ENCODE data around the gene UBE2J2. TPM values are rescaled to one million over a fixed set of nuclear protein-coding genes. Genes with fewer than 3 reads are reported as not detected.
A peak's percentile ranks its signal among the peaks of the same experiment; 100 is the strongest.

UBE2J2 gene
- total and polyA plus RNA-seq, 4 donors, result 36.0 to 57.4 (median 47.1) TPM

DNA sequence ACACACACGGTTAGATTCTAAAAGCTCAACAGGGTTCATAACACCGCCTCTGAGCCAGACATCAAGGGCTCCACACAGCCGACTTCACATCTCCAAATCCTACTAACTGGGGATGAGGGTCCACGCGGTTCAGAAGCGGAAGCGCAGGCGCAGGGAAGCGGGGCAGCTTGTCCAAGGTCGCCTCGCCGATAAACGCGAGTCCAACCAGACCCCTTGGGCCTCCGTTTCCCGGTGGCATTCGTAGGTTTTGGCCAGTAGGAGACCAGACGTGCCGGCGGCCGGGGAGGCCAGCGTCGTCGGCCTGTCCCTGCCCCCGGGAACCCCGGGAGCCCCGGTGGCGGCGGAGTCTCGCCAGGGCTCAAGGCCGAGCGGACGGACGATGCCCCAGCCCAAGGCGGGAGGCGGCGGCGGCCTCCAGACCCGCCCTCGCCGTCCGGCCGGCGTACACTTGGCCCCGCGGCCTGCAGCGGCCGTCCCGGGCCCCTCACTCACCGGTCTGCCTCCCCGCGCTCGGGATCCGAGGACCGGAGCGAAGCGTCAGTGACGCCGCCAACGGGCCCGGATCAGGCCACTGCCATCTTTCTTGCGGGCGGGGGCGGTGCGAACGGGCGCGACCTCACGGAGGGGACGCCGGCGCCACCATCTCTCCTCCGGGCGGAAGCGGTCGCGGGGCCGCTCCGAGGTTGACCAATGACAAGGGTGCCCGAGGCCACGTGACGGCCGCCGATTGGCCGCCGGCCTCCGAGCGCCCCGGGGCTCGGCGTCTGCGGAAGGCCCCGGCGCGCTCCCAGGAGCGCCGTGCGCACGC is 42.0 kb downstream of the UBE2J2 start, which contains the start of gene SDF4:
TSS of gene SDF4 (minus strand) at position 602 of the 808 bp plus-strand sequence. CDS start 3,229 bp downstream, outside the sequence.
- 1% methylated on average over 69 to 99 of the region's 99 CpGs for WGBS, 2 donors
- H3K27me3 ChIP-seq (ENCODE audit: control insufficient read depth in 3 of 3, insufficient read depth in 3 of 3, low read length in 2 of 3), result no peaks in the 10 kb centered on the region

DNA sequence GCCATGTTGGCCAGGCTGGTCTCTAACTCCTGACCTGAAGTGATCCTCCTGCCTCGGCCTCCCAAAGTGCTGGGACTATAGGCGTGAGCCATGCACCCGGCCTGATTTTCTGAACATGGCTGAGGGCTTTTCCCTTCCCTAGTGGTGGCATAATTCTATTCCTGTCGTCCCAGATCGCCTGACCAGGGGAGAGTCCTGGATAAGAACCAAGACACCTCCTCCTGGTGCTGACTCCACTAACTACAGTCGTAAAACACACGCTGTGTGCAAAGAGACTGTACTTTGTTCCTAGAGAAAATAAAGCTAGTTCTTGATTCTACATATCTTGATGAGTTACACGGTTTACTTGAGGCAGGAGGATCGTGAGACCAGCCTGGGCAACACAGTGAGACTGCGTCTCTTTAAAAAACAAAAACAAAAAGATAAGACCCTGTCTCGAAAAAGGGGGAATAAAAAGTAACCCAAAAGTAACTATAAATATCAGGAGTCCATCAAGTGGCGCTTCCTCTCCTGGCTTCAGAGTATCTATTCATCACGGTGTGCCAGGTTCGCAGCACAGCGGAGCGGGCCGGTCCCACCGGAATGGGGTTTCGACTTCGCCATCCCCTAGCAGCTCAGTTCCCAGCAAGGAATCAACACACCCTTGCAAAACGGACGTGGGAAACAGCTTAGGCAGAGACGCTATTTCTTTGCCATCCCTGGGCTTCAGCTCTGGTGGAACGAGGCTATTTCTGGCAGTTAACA is 42.8 kb downstream of the UBE2J2 start:
- peaks cover 0 to 32% (median 3%) of the 10 kb centered on the region in 4 donors for H3K36me3 ChIP-seq (ENCODE audit: control insufficient read depth in 4 of 4, insufficient read depth in 4 of 4, low read length in 4 of 4)
- peak overlapping the region; percentile 91 to 97 for H3K27ac ChIP-seq (ENCODE audit: low read depth in 1 of 2, low read length in 1 of 2)
- H3K4me3 ChIP-seq, result peak overlapping the region; percentile 93
- no peak for DNase-seq
- ATAC-seq (ENCODE audit: insufficient read depth, low FRiP score), result no peak
- H3K9me3 ChIP-seq (ENCODE audit: control insufficient read depth in 4 of 4, insufficient read depth in 3 of 4, low read length in 3 of 4), result peaks cover 0 to 6% (median 0%) of the 10 kb centered on the region in 4 donors
- H3K27me3 ChIP-seq (ENCODE audit: control insufficient read depth in 3 of 3, insufficient read depth in 3 of 3, low read length in 2 of 3), result no peaks in the 10 kb centered on the region
- WGBS, 2 donors, result 13 to 19% methylated on average over 24 of the region's 24 CpGs
- TF ChIP-seq, protein P1, sequence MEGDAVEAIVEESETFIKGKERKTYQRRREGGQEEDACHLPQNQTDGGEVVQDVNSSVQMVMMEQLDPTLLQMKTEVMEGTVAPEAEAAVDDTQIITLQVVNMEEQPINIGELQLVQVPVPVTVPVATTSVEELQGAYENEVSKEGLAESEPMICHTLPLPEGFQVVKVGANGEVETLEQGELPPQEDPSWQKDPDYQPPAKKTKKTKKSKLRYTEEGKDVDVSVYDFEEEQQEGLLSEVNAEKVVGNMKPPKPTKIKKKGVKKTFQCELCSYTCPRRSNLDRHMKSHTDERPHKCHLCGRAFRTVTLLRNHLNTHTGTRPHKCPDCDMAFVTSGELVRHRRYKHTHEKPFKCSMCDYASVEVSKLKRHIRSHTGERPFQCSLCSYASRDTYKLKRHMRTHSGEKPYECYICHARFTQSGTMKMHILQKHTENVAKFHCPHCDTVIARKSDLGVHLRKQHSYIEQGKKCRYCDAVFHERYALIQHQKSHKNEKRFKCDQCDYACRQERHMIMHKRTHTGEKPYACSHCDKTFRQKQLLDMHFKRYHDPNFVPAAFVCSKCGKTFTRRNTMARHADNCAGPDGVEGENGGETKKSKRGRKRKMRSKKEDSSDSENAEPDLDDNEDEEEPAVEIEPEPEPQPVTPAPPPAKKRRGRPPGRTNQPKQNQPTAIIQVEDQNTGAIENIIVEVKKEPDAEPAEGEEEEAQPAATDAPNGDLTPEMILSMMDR (IDR thresholded peaks at IDR 0.05; ENCODE audit: control extremely low read depth, extremely low read depth), result no peak
- peak overlapping the region in 1 of 2 donors; percentile 56 for H3K9ac ChIP-seq (ENCODE audit: insufficient read depth in 1 of 2, low read length in 2 of 2)
- H3K4me1 ChIP-seq (ENCODE audit: control insufficient read depth in 5 of 5, insufficient read depth in 5 of 5, low read length in 5 of 5), result peaks cover 0 to 19% (median 7%) of the 10 kb centered on the region in 5 donors

More for the DNA sequence above, 42.0 kb downstream of the UBE2J2 start, which contains the start of gene SDF4:
- peaks cover 0 to 25% (median 3%) of the 10 kb centered on the region in 4 donors for H3K36me3 ChIP-seq (ENCODE audit: control insufficient read depth in 4 of 4, insufficient read depth in 4 of 4, low read length in 4 of 4)
- peaks cover 0 to 19% (median 7%) of the 10 kb centered on the region in 5 donors for H3K4me1 ChIP-seq (ENCODE audit: control insufficient read depth in 5 of 5, insufficient read depth in 5 of 5, low read length in 5 of 5)
- H3K9me3 ChIP-seq (ENCODE audit: control insufficient read depth in 4 of 4, insufficient read depth in 3 of 4, low read length in 3 of 4), result peaks cover 0 to 6% (median 0%) of the 10 kb centered on the region in 4 donors
- TF ChIP-seq, protein P1 (IDR thresholded peaks at IDR 0.05; ENCODE audit: control extremely low read depth, extremely low read depth), result no peak
- peak within 1 kb of the TSS in 1 of 2 donors; percentile 56 for H3K9ac ChIP-seq (ENCODE audit: insufficient read depth in 1 of 2, low read length in 2 of 2)
- DNase-seq (peak; percentile 97 to 99 (median 97)), ATAC-seq (ENCODE audit: insufficient read depth, low FRiP score) (peak; percentile 96)
- H3K27ac ChIP-seq (ENCODE audit: low read depth in 1 of 2, low read length in 1 of 2), result peak within 1 kb of the TSS; percentile 91 to 97
- H3K4me3 ChIP-seq, result peak within 1 kb of the TSS; percentile 93

DNA sequence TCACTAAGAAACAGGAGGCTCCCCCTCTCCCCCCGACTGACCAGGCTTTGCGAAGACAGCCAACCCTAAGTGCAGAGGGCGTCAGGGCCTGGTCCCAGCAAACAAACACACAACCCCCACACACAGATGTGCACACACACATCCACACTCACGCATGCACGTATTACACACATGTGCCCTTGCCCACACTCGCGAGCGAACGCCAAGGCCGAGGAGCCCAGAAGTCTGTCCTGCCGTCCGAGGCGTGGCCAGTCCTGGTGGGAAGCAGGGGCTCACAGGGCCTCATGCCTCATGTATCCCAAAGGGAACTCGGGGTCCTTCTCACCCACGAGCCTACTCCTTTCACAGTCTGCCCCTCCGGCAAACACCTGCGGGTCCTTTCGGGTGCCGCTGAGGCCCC is 43.9 kb downstream of the UBE2J2 start:
- H3K27ac ChIP-seq (ENCODE audit: low read depth in 1 of 2, low read length in 1 of 2), result no peak overlapping the region
- peaks cover 0 to 19% (median 7%) of the 10 kb centered on the region in 5 donors for H3K4me1 ChIP-seq (ENCODE audit: control insufficient read depth in 5 of 5, insufficient read depth in 5 of 5, low read length in 5 of 5)
- TF ChIP-seq, protein P1 (IDR thresholded peaks at IDR 0.05; ENCODE audit: control extremely low read depth, extremely low read depth), result no peak
- H3K9me3 ChIP-seq (ENCODE audit: control insufficient read depth in 4 of 4, insufficient read depth in 3 of 4, low read length in 3 of 4), result peaks cover 0 to 3% (median 0%) of the 10 kb centered on the region in 4 donors
- no peak for DNase-seq
- H3K36me3 ChIP-seq (ENCODE audit: control insufficient read depth in 4 of 4, insufficient read depth in 4 of 4, low read length in 4 of 4), result peaks cover 0 to 39% (median 3%) of the 10 kb centered on the region in 4 donors
- WGBS, 2 donors, result 93 to 94% methylated on average over 19 of the region's 19 CpGs
- H3K9ac ChIP-seq (ENCODE audit: insufficient read depth in 1 of 2, low read length in 2 of 2), result no peak overlapping the region
- no peak overlapping the region for H3K4me3 ChIP-seq
- no peak for ATAC-seq (ENCODE audit: insufficient read depth, low FRiP score)
- H3K27me3 ChIP-seq (ENCODE audit: control insufficient read depth in 3 of 3, insufficient read depth in 3 of 3, low read length in 2 of 3), result no peaks in the 10 kb centered on the region
